Liver (tissue), 3 donors: ENCODE measurements around the gene GOSR2.

Source experiments
- EGR1 ChIP-seq, 2 donors: IDR thresholded peaks; 2 replicates each; pipeline ENCODE4 v1.6.1; 2016 to 2018; ENCODE audit warnings: antibody characterized with exemption in 2 of 2, low read depth in 2 of 2
- HNF4A ChIP-seq, 2 donors: conservative IDR thresholded peaks; 2 replicates each; pipeline ENCODE4 v1.6.1; 2016; ENCODE audit warnings: antibody characterized with exemption in 2 of 2, mild to moderate bottlenecking in 2 of 2
- HNF4G ChIP-seq: IDR thresholded peaks from 2 replicates; pipeline ENCODE4 v1.6.1; 2016; ENCODE audit warnings: antibody characterized with exemption
- JUND ChIP-seq, 2 donors: IDR thresholded peaks; 2 replicates each; pipeline ENCODE4 v1.6.1; 2016; ENCODE audit warnings: antibody characterized with exemption in 2 of 2
- RAD21 ChIP-seq, 2 donors: IDR thresholded peaks; 2 replicates each; pipeline ENCODE4 v1.6.1; 2016; ENCODE audit warnings: antibody characterized with exemption in 2 of 2, mild to moderate bottlenecking in 2 of 2
- REST ChIP-seq: IDR thresholded peaks from 2 replicates; pipeline ENCODE4 v1.6.1; 2016; ENCODE audit warnings: antibody characterized with exemption, mild to moderate bottlenecking
- SP1 ChIP-seq: IDR thresholded peaks from 2 replicates; pipeline ENCODE4 v1.6.1; 2018; ENCODE audit warnings: antibody characterized with exemption, mild to moderate bottlenecking
- TAF1 ChIP-seq: conservative IDR thresholded peaks from 2 replicates; pipeline ENCODE4 v1.6.1; 2016; ENCODE audit warnings: antibody characterized with exemption, mild to moderate bottlenecking
- YY1 ChIP-seq: IDR thresholded peaks from 2 replicates; pipeline ENCODE4 v1.6.1; 2016; ENCODE audit warnings: antibody characterized with exemption, mild to moderate bottlenecking
- ZBTB33 ChIP-seq: IDR thresholded peaks from 2 replicates; pipeline ENCODE4 v1.6.1; 2016; ENCODE audit warnings: antibody characterized with exemption
- TF ChIP-seq, protein P1 (sequence below): fragments of 150-350 bp; IDR thresholded peaks from 2 replicates; pipeline ENCODE4 v1.5.1; 2017; ENCODE audit warnings: improper control_type of control experiment, low read depth, low read length; ENCODE audit not compliant: missing input control
- TF ChIP-seq, protein P2 (sequence below): IDR thresholded peaks from 2 replicates; pipeline ENCODE4 v1.6.1; 2016; ENCODE audit warnings: antibody characterized with exemption
- donor health status: healthy.
- donor health status: healthy.

DNA sequence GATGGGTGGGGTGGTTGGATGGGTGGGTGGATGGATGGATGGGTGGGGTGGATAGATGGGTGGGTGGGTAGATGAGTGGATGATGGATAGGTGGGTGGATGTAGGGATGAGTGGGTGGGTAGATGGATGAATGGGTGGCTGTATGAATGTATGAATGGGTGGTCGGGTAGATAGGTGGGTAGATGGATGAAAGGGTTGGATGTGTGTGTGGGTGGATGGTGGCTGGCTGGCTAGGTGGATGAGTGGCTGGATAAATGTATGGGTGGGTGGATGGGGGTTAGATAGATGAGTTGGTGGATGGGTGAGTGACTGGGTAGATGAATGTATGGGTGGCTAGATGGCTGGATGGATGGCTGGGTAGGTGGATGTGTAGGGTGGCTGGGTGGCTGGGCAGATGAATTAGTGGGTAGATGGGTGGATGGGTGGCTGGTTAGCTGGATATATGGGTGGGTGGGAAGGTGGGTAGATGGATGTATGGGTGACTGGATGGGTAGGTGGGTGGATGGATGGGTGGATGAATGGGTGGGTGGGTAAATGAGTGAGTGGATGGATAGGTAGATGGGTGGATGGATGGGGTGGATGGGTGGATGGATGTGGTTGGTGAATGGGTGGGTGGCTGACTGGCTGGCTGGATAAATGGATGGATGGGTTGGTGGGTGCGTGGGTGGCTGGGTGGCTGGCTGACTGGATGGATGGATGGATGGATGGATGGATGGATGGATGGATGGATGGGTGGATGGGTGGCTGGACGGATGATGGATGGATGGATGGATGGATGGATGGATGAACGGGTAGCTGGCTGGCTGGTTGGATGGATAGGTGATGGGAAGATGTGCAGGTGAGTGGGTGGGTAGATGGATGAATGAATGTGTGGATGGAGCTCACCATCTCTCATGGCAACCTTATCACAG lies 18.9 kb upstream of the GOSR2 start:
- TF ChIP-seq HNF4A (conservative IDR thresholded peaks at IDR 0.05): no peak
- TF ChIP-seq, protein P1, sequence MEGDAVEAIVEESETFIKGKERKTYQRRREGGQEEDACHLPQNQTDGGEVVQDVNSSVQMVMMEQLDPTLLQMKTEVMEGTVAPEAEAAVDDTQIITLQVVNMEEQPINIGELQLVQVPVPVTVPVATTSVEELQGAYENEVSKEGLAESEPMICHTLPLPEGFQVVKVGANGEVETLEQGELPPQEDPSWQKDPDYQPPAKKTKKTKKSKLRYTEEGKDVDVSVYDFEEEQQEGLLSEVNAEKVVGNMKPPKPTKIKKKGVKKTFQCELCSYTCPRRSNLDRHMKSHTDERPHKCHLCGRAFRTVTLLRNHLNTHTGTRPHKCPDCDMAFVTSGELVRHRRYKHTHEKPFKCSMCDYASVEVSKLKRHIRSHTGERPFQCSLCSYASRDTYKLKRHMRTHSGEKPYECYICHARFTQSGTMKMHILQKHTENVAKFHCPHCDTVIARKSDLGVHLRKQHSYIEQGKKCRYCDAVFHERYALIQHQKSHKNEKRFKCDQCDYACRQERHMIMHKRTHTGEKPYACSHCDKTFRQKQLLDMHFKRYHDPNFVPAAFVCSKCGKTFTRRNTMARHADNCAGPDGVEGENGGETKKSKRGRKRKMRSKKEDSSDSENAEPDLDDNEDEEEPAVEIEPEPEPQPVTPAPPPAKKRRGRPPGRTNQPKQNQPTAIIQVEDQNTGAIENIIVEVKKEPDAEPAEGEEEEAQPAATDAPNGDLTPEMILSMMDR: no peak
- no peak for TF ChIP-seq TAF1
- no peak for TF ChIP-seq REST
- no peak for TF ChIP-seq YY1
- no peak for TF ChIP-seq SP1
- no peak for TF ChIP-seq ZBTB33
- no peak for TF ChIP-seq JUND (IDR thresholded peaks at IDR 0.05)
- TF ChIP-seq, protein P2, sequence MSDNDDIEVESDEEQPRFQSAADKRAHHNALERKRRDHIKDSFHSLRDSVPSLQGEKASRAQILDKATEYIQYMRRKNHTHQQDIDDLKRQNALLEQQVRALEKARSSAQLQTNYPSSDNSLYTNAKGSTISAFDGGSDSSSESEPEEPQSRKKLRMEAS: no peak
- no peak for TF ChIP-seq RAD21 (IDR thresholded peaks at IDR 0.05)
- TF ChIP-seq EGR1 (IDR thresholded peaks at IDR 0.05; ENCODE audit: low read depth in 2 of 2): no peak
- no peak for TF ChIP-seq HNF4G
